Endodermal cell (in vitro differentiated cells): ENCODE data around the gene BACH2. TPM values are rescaled to one million over a fixed set of nuclear protein-coding genes. Genes with fewer than 3 reads are reported as not detected.

Source experiments
- DNase-seq: peaks from one replicate; pipeline ENCODE4 v3.0.0-alpha.2; 2017
- H3K27ac ChIP-seq: 2 replicates; pipeline ENCODE4 v1.5.1; 2013; ENCODE audit warnings: mild to moderate bottlenecking, low read depth, low read length, moderate library complexity
- H3K27me3 ChIP-seq: 2 replicates; pipeline ENCODE4 v1.6.1; 2013; ENCODE audit warnings: mild to moderate bottlenecking, low read length, moderate library complexity; ENCODE audit not compliant: insufficient read depth, control insufficient read depth, poor library complexity, severe bottlenecking
- H3K36me3 ChIP-seq: 2 replicates; pipeline ENCODE4 v1.7.0; 2013; ENCODE audit warnings: mild to moderate bottlenecking, low read length, moderate library complexity; ENCODE audit not compliant: control insufficient read depth, insufficient read depth
- H3K4me1 ChIP-seq: one replicate; pipeline ENCODE4 v1.7.0; 2013; ENCODE audit warnings: low read length; ENCODE audit not compliant: control insufficient read depth, insufficient read depth
- H3K4me3 ChIP-seq: 2 replicates; pipeline ENCODE4 v1.5.1; 2013; ENCODE audit warnings: mild to moderate bottlenecking, low read length, moderate library complexity
- H3K9ac ChIP-seq: 2 replicates; pipeline ENCODE4 v1.6.1; 2013; ENCODE audit warnings: mild to moderate bottlenecking, low read length, moderate library complexity; ENCODE audit not compliant: poor library complexity, severe bottlenecking; ENCODE audit errors: extremely low read depth
- H3K9me3 ChIP-seq: 2 replicates; pipeline ENCODE4 v1.6.1; 2013; ENCODE audit warnings: mild to moderate bottlenecking, low read length, moderate library complexity; ENCODE audit not compliant: control insufficient read depth
- H3K27ac Mint-ChIP-seq: 2 replicates; pipeline ENCODE4 v1.8.0; 2020; ENCODE audit warnings: mixed read lengths
- H3K27me3 Mint-ChIP-seq: 2 replicates; pipeline ENCODE4 v1.8.0; 2021; ENCODE audit warnings: mild to moderate bottlenecking, mixed read lengths; ENCODE audit not compliant: insufficient read depth
- H3K36me3 Mint-ChIP-seq: 2 replicates; pipeline ENCODE4 v1.8.0; 2020; ENCODE audit warnings: low read depth, mixed read lengths
- H3K4me1 Mint-ChIP-seq: 2 replicates; pipeline ENCODE4 v1.8.0; 2020; ENCODE audit warnings: mixed read lengths
- H3K4me3 Mint-ChIP-seq: 2 replicates; pipeline ENCODE4 v1.8.0; 2020; ENCODE audit warnings: mild to moderate bottlenecking, moderate library complexity, mixed read lengths
- H3K9me3 Mint-ChIP-seq: 2 replicates; pipeline ENCODE4 v1.8.0; 2020; ENCODE audit warnings: mild to moderate bottlenecking, mixed read lengths
- CTCF ChIP-seq: fragments of 200-600 bp; sonication (generic); conservative IDR thresholded peaks from 2 replicates; pipeline ENCODE4 v1.5.0; 2021; ENCODE audit warnings: antibody characterized with exemption, mild to moderate bottlenecking
- WGBS, 2 experiments: methylation state at CpG; one replicate each; pipeline versions ENCODE4 v1.1.5 to v1.1.7; 2013; ENCODE audit warnings: missing lambda C conversion rate in 2 of 2, mixed read lengths in 1 of 2; ENCODE audit not compliant: insufficient coverage in 1 of 2, insufficient read length in 1 of 2; 5-methylcytosine and 5-hydroxymethylcytosine counted together
- total RNA-seq, 2 donors: library from RNA; stranded (reverse); fragmentation: NEBNext Ultra II Directional in 1 of 2; extraction: Animal tissue kit (Norgen Biotek cat#: 25700) in 1 of 2; gene quantifications; 2 replicates in 1 of 2; 3 replicates in 1 of 2; pipeline ENCODE4 v1.2.1, GENCODE V29; 2021

Gene BACH2
- total RNA-seq, 2 donors from 2014 or later = 11.0 to 22.3 TPM

- H3K4me3 Mint-ChIP-seq = no peak overlapping the region
- Histone ChIP-seq H3K27me3 (no peaks in the 10 kb centered on the region), H3K4me3 (no peak overlapping the region), H3K9me3 (no peaks in the 10 kb centered on the region), H3K27ac (no peak overlapping the region), H3K9ac (no peak overlapping the region), H3K4me1 (no peaks in the 10 kb centered on the region), H3K36me3 (no peaks in the 10 kb centered on the region)
- peaks cover 8% of the 10 kb centered on the region for H3K27me3 Mint-ChIP-seq
- whole genome bisulfite sequencing, 2 experiments = 92 to 98% methylated on average over 4 of the region's 4 CpGs
- TF ChIP-seq CTCF = no peak
- no peak overlapping the region for H3K27ac Mint-ChIP-seq
- DNase-seq = no peak
- H3K36me3 Mint-ChIP-seq = no peaks in the 10 kb centered on the region
- no peaks in the 10 kb centered on the region for H3K9me3 Mint-ChIP-seq
- no peaks in the 10 kb centered on the region for H3K4me1 Mint-ChIP-seq
Observed at GRCh38 chr6:90314514-90314913, 17.9 kb upstream of the BACH2 start.

- Mint-ChIP-seq H3K4me1 (no peaks in the 10 kb centered on the region), H3K4me3 (no peak overlapping the region), H3K36me3 (no peaks in the 10 kb centered on the region), H3K27ac (no peak overlapping the region), H3K9me3 (no peaks in the 10 kb centered on the region), H3K27me3 (peaks cover 12% of the 10 kb centered on the region)
- H3K9me3 ChIP-seq = no peaks in the 10 kb centered on the region
- H3K27me3 ChIP-seq = no peaks in the 10 kb centered on the region
- H3K36me3 ChIP-seq = no peaks in the 10 kb centered on the region
- no peaks in the 10 kb centered on the region for H3K4me1 ChIP-seq
- TF ChIP-seq CTCF = no peak
- no peak for DNase-seq
- H3K27ac ChIP-seq = no peak overlapping the region
- WGBS, 2 experiments = 92 to 100% methylated on average over 1 to 4 of the region's 4 CpGs
- H3K4me3 ChIP-seq = no peak overlapping the region
- H3K9ac ChIP-seq = no peak overlapping the region
Observed at GRCh38 chr6:90311569-90311968, 14.9 kb upstream of the BACH2 start.

- no peak for TF ChIP-seq CTCF
- Mint-ChIP-seq H3K27ac (no peak overlapping the region), H3K4me1 (peaks cover 9% of the 10 kb centered on the region), H3K9me3 (no peaks in the 10 kb centered on the region), H3K36me3 (no peaks in the 10 kb centered on the region), H3K27me3 (peaks cover 15% of the 10 kb centered on the region), H3K4me3 (no peak overlapping the region)
- H3K4me1 ChIP-seq = no peaks in the 10 kb centered on the region
- H3K27ac ChIP-seq = no peak overlapping the region
- no peak for DNase-seq
- H3K9ac ChIP-seq = no peak overlapping the region
- H3K4me3 ChIP-seq = no peak overlapping the region
- H3K36me3 ChIP-seq = no peaks in the 10 kb centered on the region
- no peaks in the 10 kb centered on the region for H3K9me3 ChIP-seq
- no peaks in the 10 kb centered on the region for H3K27me3 ChIP-seq
- WGBS, 2 experiments = 40% methylated on average over 1 of the region's 1 CpG; no CpG with 5 or more reads in 1 of the 2 experiments
Observed at GRCh38 chr6:90305800-90306448, 9.3 kb upstream of the BACH2 start.
